GM15510 (cell line): ENCODE data around the gene EHD1.
A peak's percentile ranks its signal among the peaks of the same experiment; 100 is the strongest.

Experiments used
- POLR2A ChIP-seq: IDR thresholded peaks from 3 replicates; pipeline ENCODE4 v1.6.1; 2011; ENCODE audit warnings: borderline replicate concordance; ENCODE audit not compliant: insufficient read length; ENCODE audit errors: extremely low read depth

The EHD1 gene

GRCh38 chr11:64854157-64854533 is 24.3 kb downstream of the EHD1 start:
- TF ChIP-seq POLR2A, result no peak

DNA sequence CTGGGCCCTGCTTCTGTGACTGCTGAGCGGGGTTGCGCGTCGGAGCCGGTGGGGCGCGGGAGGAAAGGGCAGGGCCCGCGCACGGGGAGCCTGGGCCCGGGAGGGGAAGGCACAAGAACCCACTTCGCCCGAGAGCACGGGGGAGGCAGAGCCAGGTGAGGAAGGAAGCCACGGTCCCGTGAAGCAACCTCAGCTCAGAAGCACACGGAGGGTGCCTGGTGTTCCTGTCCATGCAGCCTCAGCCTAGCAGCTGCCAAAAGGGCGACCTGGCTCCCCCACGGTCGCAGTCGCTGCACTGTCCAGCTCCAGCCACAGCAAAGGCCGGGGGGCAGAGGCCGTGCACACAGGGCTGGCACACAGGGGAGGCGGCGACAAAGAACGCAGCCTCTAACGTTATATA is 24.7 kb downstream of the EHD1 start:
- peak; percentile 13 for TF ChIP-seq POLR2A

GRCh38 chr11:64852804-64853509 is 25.5 kb downstream of the EHD1 start:
- TF ChIP-seq POLR2A, result no peak

- TF ChIP-seq POLR2A, result peak; percentile 33
These were observed 26.5 kb downstream of the EHD1 start for GRCh38 chr11:64851831-64852351.

- TF ChIP-seq POLR2A, result peak; percentile 41
These were observed 27.3 kb downstream of the EHD1 start for GRCh38 chr11:64850979-64851567.

GRCh38 chr11:64849598-64850356 is 28.6 kb downstream of the EHD1 start:
- no peak for TF ChIP-seq POLR2A

GRCh38 chr11:64848826-64849597 is 29.4 kb downstream of the EHD1 start:
- peak; percentile 5 for TF ChIP-seq POLR2A

DNA sequence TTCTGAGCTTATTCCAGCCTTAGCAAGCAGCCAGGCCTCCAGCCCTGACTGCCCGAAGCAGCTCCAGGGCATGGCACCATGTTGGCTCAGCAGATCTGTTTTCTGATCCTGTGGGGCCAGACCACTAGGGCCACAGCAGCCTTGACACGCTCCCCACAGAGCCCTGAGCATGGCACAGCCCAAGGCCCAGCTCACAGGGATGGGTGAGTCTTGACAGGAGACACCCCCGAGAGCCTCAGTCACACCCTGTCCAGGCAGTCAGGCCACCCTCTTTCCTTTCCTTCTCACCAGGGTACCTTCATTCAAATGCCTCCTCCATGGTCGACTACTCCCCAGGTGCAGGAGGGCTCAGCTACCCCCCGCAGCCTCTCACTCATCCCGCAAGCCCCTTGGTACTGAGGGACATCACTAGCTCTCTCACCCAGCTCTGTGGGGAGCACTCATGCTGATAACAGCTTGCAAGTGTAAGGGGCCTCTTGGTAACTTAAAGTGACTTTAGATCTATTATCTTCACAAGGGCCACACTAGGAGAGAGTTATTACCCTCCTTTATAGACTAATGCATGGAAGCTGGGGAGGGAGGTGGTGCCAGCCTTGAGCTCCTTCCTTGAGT is 30.1 kb downstream of the EHD1 start:
- no peak for TF ChIP-seq POLR2A

GRCh38 chr11:64846998-64847666 is 31.3 kb downstream of the EHD1 start:
- TF ChIP-seq POLR2A, result no peak

DNA sequence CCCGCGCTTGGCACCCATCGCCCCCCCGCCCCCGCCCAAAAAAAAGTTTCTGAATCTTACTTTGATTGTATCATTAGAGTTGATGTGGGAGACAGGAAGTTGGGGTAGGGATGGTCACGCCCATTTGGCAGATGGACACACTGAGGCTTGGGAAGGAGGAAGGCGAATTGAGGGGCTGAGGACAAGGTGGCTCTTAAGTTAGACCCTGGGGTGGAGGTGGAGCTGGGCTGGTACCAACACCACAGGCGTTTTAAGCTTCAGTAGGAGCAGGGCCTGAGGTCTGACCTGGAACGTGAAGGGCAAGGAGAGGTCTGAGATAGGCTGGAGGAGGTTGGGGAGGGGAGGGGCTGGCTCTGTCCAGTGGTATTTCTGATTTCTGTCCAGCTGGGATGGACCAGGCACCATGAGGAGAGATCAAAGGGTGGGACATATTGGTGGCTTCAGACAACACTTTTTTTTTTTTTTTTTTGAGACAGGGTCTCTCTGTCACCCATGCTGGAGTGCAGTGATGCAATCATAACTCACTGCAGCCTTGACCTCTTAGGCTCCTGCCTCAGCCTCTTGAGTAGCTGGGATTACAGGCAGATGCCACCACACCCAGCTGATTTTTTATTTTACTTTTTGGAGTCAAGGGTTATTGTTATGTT is 33.2 kb downstream of the EHD1 start:
- TF ChIP-seq POLR2A, result no peak

GRCh38 chr11:64844330-64845128 is 33.9 kb downstream of the EHD1 start, which contains the start of gene CDC42BPG:
Gene CDC42BPG, minus strand, starts transcription at chr11:64844653. Its CDS starts 84 bp downstream, at chr11:64844569.
- no peak for TF ChIP-seq POLR2A

- no peak for TF ChIP-seq POLR2A
These were observed 34.6 kb downstream of the EHD1 start for GRCh38 chr11:64843686-64844329.
